ENCODE measurements around the gene ADAT3.
"Not testable (repeated sequence)": the region's sequence is repeated elsewhere in the genome, so short reads cannot be mapped to it uniquely, and the experiment has no call there.

The ADAT3 gene

GRCh38 chr19:1872807-1873523 is 32.2 kb upstream of the ADAT3 start:
- H3K79me2 ChIP-seq (ENCODE audit: control insufficient read depth, low read length): peaks cover 66% of the 10 kb centered on the region
- H4K20me1 ChIP-seq (ENCODE audit: control insufficient read depth, insufficient read depth, low read depth, low read length): peaks cover 11% of the 10 kb centered on the region; the same call in 1 of the 2 replicates
- H3K36me3 ChIP-seq (ENCODE audit: control insufficient read depth, low read length): peaks cover 41% of the 10 kb centered on the region
- H3F3A ChIP-seq (ENCODE audit: control insufficient read depth, insufficient read depth): no peaks in the 10 kb centered on the region
- H3K9me3 ChIP-seq (ENCODE audit: control insufficient read depth, insufficient read depth, low read length): no peaks in the 10 kb centered on the region
- no peak overlapping the region for H3K4me3 ChIP-seq (ENCODE audit: low read length)
- no peak overlapping the region for H3K27ac ChIP-seq (ENCODE audit: low read depth, low read length)
- H3K27me3 ChIP-seq (ENCODE audit: control insufficient read depth, low read length): no peaks in the 10 kb centered on the region
- no peaks in the 10 kb centered on the region for H3K9me2 ChIP-seq (replicated peaks; ENCODE audit: control insufficient read depth, low read length)
- H3K4me2 ChIP-seq (ENCODE audit: low read length): 0 out of 2 replicates have a peak overlapping the region, but pooled peaks have one; percentile 75
- H3K4me1 ChIP-seq (ENCODE audit: control insufficient read depth, low read length): peaks cover 16% of the 10 kb centered on the region
- TF ChIP-seq CTCF (IDR thresholded peaks at IDR 0.05; ENCODE audit: low read depth, low read length, poor library complexity, severe bottlenecking) (no peak), EZH2phosphoT487 (IDR thresholded peaks at IDR 0.05; ENCODE audit: borderline replicate concordance, low read length) (no peak)

GRCh38 chr19:1873524-1874473 is 31.4 kb upstream of the ADAT3 start:
- H3K4me2 ChIP-seq (ENCODE audit: low read length): peak overlapping the region; percentile 75
- no peaks in the 10 kb centered on the region for H3F3A ChIP-seq (ENCODE audit: control insufficient read depth, insufficient read depth)
- H3K27me3 ChIP-seq (ENCODE audit: control insufficient read depth, low read length): no peaks in the 10 kb centered on the region
- peaks cover 64% of the 10 kb centered on the region for H3K79me2 ChIP-seq (ENCODE audit: control insufficient read depth, low read length)
- no peaks in the 10 kb centered on the region for H3K9me3 ChIP-seq (ENCODE audit: control insufficient read depth, insufficient read depth, low read length)
- H3K36me3 ChIP-seq (ENCODE audit: control insufficient read depth, low read length): peaks cover 41% of the 10 kb centered on the region
- no peaks in the 10 kb centered on the region for H3K9me2 ChIP-seq (replicated peaks; ENCODE audit: control insufficient read depth, low read length)
- peaks cover 11% of the 10 kb centered on the region; the same call in 1 of the 2 replicates for H4K20me1 ChIP-seq (ENCODE audit: control insufficient read depth, insufficient read depth, low read depth, low read length)
- TF ChIP-seq EZH2phosphoT487 (IDR thresholded peaks at IDR 0.05; ENCODE audit: borderline replicate concordance, low read length) (no peak), CTCF (IDR thresholded peaks at IDR 0.05; ENCODE audit: low read depth, low read length, poor library complexity, severe bottlenecking) (no peak)
- H3K4me1 ChIP-seq (ENCODE audit: control insufficient read depth, low read length): peaks cover 16% of the 10 kb centered on the region
- H3K4me3 ChIP-seq (ENCODE audit: low read length): peak overlapping the region; percentile 87
- H3K27ac ChIP-seq (ENCODE audit: low read depth, low read length): no peak overlapping the region

GRCh38 chr19:1874554-1875185 is 30.5 kb upstream of the ADAT3 start:
- Histone ChIP-seq H3K79me2 (ENCODE audit: control insufficient read depth, low read length) (peaks cover 63% of the 10 kb centered on the region), H3K36me3 (ENCODE audit: control insufficient read depth, low read length) (peaks cover 41% of the 10 kb centered on the region)
- TF ChIP-seq CTCF (IDR thresholded peaks at IDR 0.05; ENCODE audit: low read depth, low read length, poor library complexity, severe bottlenecking): no peak
- no peak for TF ChIP-seq EZH2phosphoT487 (IDR thresholded peaks at IDR 0.05; ENCODE audit: borderline replicate concordance, low read length)

GRCh38 chr19:1875265-1875645 is 29.9 kb upstream of the ADAT3 start:
- not testable (repeated sequence) for H3F3A ChIP-seq (ENCODE audit: control insufficient read depth, insufficient read depth); H3K9me2 ChIP-seq (replicated peaks; ENCODE audit: control insufficient read depth, low read length); H3K9me3 ChIP-seq (ENCODE audit: control insufficient read depth, insufficient read depth, low read length); H3K27me3 ChIP-seq (ENCODE audit: control insufficient read depth, low read length)
- H3K79me2 ChIP-seq (ENCODE audit: control insufficient read depth, low read length): peaks cover 63% of the 10 kb centered on the region
- peaks cover 11% of the 10 kb centered on the region; the same call in 1 of the 2 replicates for H4K20me1 ChIP-seq (ENCODE audit: control insufficient read depth, insufficient read depth, low read depth, low read length)
- peaks cover 40% of the 10 kb centered on the region for H3K36me3 ChIP-seq (ENCODE audit: control insufficient read depth, low read length)
- H3K4me1 ChIP-seq (ENCODE audit: control insufficient read depth, low read length): peaks cover 16% of the 10 kb centered on the region
- peak overlapping the region; percentile 47 for H3K27ac ChIP-seq (ENCODE audit: low read depth, low read length)
- peak overlapping the region; percentile 75 for H3K4me2 ChIP-seq (ENCODE audit: low read length)
- H3K4me3 ChIP-seq (ENCODE audit: low read length): peak overlapping the region; percentile 87

More at GRCh38 chr19:1874554-1875185, 30.5 kb upstream of the ADAT3 start:
- no peaks in the 10 kb centered on the region for H3K27me3 ChIP-seq (ENCODE audit: control insufficient read depth, low read length)
- H4K20me1 ChIP-seq (ENCODE audit: control insufficient read depth, insufficient read depth, low read depth, low read length): peaks cover 11% of the 10 kb centered on the region; the same call in 1 of the 2 replicates
- no peaks in the 10 kb centered on the region for H3K9me3 ChIP-seq (ENCODE audit: control insufficient read depth, insufficient read depth, low read length)
- H3K4me3 ChIP-seq (ENCODE audit: low read length): peak overlapping the region; percentile 87
- peak overlapping the region; percentile 47 for H3K27ac ChIP-seq (ENCODE audit: low read depth, low read length)
- H3K9me2 ChIP-seq (replicated peaks; ENCODE audit: control insufficient read depth, low read length): no peaks in the 10 kb centered on the region
- no peaks in the 10 kb centered on the region for H3F3A ChIP-seq (ENCODE audit: control insufficient read depth, insufficient read depth)
- H3K4me2 ChIP-seq (ENCODE audit: low read length): peak overlapping the region; percentile 75
- peaks cover 16% of the 10 kb centered on the region for H3K4me1 ChIP-seq (ENCODE audit: control insufficient read depth, low read length)
